NCI-H69 (cell line): Measurements from ENCODE around the gene ARHGAP33.
A peak's percentile ranks its signal among the peaks of the same experiment; 100 is the strongest.

Source experiments
- DNase-seq: peaks from one replicate; lab custom pipeline; 2025; lab: John Stamatoyannopoulos, UW

Gene ARHGAP33

DNA sequence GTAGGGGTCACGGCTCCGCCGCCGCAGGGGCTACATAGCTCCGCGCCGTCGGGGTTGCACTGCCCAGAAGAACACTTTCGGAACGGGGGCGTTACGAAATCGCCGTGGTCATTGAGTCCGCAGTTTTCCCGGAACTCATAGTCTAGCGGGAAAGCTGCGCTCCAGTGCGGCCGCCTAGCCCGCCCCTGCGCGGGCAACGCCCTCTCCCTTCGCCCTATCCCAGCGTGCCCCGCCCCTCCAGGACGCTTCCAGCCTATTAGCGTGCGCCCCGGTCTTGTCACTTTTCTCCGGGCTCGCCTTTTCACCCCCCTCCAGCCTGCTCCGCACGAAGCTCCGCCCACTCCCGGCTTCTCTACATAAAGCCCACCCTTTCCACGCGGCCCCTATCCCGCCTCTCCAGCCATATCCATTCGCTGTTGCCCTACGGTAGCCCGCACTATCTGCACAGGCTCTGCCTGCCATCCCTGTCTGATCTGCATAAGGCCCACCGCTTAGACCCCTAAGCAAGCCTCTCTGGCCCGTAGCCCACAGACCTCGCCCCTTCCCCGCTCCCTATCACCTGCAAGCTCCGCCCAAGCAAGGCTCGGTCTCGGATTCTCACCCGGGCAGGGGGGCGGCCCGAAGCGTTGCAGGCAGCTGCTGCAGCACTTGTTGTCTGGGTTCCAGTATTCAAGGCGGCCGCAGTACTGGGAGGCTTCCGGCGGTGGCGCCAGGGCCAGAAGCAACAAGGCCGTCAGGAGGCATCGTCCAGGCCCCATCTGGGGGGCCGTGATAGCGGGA is 34.8 kb upstream of the ARHGAP33 start:
- DNase-seq: peak; percentile 99

DNA sequence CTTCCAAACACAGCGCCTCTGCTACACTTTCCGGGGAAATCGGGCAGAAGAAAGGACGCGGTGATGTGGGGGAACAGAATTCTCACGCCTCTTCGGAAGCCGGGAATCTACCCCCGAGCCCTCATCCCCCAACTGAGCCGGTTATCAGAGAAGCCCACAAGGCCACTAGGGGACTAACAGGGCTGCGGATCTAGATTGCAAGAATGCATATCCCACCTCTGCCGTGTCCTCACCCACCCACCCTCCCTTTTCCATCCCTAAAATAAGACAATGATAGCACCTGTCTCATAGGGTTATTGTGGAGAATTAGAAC is 34.2 kb upstream of the ARHGAP33 start:
- DNase-seq: no peak

DNA sequence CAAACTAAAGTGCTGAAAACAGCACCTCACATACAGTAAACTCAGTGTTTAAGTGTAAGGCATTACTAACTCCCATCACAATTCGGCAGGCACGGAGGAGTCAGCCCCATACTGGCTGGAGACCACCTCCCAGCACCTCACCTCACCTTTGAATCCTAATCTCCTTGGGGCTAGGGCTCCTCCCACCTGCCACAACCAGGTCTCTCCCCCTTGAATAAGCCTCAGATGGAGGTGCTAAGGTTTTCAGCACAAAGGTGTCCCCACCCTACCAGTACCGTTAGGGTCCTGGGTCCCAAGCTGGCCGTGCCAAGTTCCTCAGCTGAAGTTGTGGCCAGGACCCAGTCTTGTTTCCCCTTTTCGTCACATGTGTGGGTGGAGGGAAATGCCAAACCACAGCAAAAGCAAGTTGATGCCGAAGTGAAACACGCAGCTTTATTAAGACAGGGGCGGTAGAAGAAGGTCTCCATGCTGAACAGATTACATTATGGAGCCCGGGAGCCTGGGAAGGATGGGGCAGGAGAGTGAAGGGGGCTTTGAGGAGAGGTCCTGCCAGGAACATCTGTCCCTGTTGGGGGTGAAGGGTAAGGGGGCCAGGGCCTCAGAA is 33.1 kb upstream of the ARHGAP33 start, which contains the start of gene IGFLR1:
TSS of gene IGFLR1 (minus strand) at position 332 of the 604 bp plus-strand sequence. CDS start 1,272 bp downstream, outside the sequence.
- DNase-seq: no peak

DNA sequence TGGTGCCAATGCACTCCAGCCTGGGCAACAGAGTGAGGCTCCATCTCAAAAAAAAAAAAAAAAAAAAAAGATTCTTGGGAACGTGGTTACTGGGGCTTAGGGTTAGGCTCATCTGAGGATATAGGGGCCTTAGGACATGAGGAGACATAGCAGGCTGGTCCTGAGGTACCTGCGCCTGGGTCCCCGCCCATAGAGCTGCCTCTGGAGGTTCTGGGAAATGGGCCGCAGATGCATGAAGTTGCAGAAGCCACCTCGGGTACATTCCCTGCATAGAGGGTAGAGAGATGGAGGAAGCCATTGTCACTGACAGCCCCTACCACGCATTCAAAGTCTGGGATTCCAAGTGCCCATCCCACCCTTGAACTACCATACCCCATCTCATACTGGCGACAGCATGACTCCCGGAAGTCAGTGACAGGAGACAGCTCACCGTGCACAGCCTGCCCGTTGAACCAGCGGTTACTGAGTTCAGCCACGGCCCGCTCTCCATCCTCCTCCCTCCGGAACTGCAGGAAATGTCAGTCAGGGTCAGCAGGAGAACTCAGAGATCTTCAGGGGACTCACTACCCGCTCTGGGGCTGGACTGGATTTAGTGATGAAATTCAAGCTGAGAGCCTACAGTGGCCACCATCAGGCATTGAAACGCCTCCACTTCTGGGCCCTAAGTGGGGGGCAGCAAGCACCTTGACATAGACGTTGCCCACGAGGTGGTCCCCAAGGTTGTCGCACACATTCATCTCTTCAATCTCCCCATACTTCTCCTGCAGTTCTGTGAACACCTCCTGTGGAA is 31.5 kb upstream of the ARHGAP33 start:
- no peak for DNase-seq

DNA sequence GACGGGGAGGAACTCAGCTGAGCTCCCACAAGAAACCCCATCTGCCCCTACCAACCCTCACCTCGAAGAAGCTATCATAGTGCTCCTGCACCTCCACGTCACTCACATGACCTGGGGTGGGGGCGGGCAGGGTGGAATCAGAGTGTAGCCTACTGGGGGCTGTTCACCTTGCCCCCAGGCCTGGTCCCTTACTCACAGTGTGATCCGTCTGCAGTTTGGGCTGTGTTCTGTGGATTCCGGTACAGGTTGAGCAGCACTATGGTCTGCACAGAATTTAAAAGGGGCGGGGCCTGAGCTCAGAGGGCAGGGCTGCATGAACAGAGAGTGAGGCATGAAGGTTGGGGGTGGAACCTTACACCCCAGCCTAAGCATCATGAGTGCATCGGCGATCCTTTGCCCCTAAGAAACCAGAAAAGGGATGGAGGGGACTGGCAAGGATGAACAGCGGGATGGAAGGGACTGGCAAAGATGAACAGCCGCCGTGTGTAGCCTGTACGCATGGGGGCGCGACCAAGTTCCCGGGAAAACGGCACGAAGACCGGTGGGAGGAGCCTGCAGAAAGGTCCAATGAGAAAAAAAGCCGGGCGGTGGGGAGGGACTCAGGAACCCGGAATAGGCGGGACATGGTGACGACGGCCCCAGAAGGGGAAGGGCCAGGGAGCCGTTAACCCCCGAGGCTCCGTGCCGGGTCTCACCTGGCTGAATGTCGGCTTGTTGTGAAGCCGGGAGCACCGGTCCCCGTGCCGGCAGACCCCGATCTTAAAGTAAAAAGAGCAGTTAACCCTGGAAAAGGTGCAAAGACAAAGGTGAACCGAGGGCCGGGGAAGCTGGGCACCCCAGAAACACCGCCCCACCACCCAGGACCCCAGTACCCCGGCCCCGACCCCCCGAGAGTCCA is 30.7 kb upstream of the ARHGAP33 start:
- DNase-seq: peak; percentile 98

DNA sequence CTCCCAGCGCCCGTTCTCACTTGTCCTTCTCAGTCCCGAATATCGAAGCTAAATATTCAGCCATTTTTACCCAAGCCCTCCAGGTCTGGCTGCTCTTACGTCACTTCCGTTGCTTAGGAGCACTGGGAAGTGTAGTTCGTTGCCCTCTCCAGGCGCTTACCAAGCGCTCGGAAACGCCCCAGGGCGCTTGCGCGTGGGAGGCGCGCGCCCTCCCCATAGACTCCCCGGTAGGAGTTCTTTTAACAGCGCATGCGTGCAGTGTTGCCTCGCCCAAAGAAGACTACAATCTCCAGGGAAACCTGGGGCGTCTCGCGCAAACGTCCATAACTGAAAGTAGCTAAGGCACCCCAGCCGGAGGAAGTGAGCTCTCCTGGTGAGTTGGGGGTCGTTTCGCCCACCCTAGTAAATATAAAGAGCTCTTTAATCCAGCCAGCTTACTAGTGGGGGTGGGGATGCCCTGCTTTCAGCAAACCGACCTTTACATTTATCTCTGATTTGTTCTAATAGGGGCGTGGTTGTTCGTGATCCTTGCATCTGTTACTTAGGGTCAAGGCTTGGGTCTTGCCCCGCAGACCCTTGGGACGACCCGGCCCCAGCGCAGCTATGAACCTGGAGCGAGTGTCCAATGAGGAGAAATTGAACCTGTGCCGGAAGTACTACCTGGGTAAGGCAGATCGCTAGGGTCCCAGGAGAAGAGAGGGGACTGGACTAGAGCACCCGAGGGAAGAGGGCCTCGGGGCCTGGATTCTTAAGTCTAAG is 29.9 kb upstream of the ARHGAP33 start, which contains the start of the genes PSENEN and U2AF1L4:
TSS of gene PSENEN (plus strand) at position 324 of the 759 bp plus-strand sequence. CDS start at position 604, 280 bp downstream.
TSS of gene U2AF1L4 (minus strand) at position 91 of the 759 bp plus-strand sequence. CDS start at position 64, 27 bp downstream.
- DNase-seq: peak; percentile 100

DNA sequence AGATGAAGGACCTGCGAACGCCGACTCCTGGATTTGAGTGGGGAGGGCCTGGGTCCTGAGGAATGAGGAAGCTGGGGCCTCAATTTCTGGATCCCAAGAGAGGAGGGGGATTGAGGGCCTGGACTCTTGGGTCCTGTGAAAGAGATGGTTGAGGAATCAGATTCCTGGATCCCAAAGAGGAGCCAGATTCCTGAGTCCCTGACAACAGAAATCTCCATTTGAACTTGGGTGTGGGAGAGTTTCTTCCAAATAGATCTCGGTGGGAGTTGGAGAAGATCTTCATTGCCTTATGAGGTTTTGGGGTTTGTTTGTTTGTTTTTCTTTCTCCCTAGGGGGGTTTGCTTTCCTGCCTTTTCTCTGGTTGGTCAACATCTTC is 29.3 kb upstream of the ARHGAP33 start:
- DNase-seq: no peak

DNA sequence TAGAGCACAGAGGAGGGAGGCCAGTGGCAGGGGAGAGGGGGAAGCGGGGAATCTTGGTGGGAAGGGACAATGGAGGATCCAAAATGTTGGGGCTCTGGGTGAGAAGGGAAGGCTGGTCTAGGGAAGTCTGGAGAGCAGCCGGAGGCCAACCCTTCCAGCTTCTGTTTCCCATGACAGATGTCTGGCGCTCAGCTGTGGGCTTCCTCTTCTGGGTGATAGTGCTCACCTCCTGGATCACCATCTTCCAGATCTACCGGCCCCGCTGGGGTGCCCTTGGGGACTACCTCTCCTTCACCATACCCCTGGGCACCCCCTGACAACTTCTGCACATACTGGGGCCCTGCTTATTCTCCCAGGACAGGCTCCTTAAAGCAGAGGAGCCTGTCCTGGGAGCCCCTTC is 28.8 kb upstream of the ARHGAP33 start:
- DNase-seq: no peak

DNA sequence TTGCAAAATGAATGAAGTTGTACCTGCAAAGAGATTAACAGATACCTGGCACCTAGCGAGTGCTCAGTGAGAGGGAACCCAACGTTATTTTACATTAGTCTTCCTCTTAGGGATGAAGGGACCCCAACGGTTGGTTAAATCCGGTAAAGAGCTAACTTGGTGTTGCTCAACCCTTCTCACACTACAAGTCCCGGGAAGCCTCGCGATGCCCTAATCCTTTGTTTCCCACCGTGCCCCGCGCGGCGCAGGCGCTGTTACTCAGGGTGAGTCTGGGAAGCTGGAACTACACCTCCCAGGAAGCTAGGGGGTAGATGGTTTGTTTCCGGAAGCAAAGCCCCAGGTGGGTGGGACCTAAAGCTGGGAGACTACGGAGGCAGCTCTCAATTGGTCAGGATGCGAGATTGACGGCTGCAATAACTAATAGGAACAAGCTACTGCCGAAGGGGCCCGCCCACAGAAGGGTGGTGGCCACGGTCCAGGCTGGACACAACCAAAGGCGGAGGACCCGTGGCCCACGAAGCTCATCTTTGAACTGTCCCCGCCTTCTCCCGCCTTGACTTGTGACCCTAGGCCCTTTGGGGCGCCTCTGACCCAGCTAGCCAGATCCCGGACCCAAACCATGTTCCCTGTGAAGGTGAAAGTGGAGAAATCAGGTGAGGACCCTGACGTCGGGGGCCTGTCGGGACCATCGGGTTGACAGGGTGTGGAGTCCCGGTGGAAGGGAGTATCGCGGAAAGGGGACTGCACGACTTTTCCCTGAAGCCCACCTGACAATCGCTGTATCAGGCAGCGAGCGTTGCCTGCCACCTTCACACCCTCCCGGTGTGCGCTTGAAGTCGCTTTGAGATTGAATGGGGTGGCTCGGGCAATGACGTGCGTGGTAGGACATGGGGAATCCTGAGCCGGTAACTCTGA is 27.0 kb upstream of the ARHGAP33 start, which contains the start of gene LIN37:
TSS of gene LIN37 (plus strand) at position 471 of the 915 bp plus-strand sequence. CDS start at position 620, 149 bp downstream.
- peak; percentile 100 for DNase-seq

DNA sequence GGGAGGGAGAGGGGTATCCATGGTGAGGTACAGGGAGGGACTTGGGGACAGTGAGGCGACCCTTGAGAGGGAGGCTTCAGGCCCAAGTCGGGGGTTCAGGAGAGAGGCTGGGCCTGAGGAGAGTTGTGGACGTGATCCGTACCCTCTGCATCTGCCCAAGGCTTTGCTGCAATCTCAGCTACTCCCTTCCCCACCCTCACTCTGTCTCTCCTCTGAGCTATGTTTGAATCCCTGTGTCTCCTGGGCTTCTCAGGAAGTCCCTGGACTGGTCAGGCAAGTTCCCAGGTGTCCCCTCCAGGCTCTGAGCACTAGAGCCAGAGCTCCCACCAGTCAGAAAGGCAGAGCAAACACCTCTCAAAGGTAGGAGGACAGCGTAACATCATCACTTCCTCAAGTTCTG is 25.2 kb upstream of the ARHGAP33 start:
- no peak for DNase-seq

DNA sequence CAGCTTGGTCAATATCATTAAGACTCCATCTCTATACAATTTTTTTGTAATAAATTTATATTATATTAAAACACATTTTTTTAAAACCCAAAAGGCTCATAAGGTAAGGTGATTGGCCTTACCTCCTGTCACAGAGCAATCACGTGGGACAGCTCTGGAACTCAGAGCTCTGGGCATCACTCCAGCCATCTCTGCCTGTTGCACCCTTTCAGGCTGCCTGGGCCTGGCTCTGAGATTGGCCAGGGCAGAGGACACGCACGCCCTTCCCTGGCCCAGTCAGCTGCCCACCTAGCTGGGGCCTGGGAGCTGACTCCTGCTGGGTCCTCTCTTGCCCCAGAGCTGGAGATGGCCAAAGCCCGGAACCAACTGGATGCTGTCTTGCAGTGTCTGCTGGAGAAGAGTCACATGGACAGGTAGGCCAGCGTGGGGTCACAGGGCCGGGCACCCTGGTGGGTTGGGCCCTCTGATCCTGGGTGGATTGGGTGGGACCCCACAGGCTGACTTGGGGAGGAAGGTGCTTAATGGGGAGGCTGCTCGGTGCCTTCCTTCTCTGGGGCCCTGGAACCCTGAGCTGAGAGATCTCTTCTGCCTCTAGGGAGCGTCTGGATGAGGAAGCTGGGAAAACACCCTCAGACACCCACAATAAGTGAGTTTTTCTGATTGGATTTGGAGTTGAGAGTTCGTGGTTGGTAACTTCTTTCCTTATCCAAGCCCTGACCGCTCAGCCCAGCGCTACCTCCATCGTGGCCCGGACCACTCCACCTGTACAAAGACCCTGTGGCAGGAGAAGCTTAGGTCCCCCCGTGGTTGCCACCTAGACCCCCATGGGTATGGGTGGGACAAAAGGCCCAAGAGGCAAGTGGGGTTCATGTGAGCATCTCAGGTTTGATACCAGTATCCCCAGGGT is 23.3 kb upstream of the ARHGAP33 start:
- no peak for DNase-seq

DNA sequence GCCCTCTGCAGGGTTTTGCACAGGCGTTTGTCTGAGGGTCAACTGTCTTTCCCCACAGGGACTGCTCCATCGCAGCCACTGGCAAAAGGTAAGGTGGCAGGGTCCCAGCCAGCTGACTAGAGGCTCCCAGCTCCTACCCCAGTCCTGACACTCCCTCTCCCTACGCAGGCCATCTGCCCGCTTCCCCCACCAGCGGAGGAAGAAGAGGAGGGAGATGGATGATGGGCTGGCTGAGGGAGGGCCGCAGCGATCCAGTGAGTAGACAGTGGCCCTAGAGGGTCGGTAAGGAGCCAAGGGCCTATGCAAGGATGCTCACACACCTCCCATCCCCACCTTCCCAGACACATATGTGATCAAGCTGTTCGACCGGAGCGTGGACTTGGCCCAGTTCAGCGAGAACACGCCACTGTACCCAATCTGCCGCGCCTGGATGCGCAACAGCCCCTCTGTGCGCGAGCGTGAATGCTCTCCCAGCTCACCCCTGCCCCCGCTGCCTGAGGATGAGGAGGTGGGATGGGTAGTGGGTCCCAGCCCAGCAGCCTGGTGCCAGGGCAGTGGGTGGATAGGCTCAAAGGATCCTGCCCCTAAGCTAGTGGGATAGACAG is 22.5 kb upstream of the ARHGAP33 start:
- DNase-seq: no peak

DNA sequence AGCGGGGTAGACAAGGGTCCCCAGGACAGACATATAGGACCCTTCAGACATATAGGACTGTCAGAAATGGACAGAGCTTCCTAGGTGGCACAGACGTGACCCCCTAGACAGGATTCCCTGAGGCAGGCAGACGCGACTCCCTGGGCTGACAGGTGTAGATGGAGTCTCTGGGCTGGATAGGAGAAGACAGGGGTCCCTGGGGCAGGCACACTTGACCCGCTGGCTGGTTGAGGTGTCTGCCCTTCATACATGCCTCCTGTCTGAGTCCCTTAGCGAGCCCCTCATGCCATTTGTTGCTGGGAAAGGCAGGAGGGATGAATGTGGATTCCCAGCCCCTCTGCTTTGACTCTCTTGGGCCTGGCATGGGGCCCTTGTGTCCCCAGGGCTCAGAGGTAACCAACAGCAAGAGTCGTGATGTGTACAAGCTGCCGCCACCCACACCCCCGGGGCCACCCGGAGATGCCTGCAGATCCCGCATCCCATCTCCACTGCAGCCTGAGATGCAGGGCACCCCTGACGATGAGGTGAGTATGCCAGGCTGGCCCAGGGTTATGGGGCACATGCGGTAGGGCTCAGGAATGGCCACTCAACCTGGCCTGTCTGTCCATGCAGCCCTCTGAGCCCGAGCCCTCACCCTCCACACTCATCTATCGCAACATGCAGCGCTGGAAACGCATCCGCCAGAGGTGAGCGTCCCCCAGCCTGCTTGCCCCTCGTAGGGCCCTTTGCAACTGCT is 21.6 kb upstream of the ARHGAP33 start:
- no peak for DNase-seq

DNA sequence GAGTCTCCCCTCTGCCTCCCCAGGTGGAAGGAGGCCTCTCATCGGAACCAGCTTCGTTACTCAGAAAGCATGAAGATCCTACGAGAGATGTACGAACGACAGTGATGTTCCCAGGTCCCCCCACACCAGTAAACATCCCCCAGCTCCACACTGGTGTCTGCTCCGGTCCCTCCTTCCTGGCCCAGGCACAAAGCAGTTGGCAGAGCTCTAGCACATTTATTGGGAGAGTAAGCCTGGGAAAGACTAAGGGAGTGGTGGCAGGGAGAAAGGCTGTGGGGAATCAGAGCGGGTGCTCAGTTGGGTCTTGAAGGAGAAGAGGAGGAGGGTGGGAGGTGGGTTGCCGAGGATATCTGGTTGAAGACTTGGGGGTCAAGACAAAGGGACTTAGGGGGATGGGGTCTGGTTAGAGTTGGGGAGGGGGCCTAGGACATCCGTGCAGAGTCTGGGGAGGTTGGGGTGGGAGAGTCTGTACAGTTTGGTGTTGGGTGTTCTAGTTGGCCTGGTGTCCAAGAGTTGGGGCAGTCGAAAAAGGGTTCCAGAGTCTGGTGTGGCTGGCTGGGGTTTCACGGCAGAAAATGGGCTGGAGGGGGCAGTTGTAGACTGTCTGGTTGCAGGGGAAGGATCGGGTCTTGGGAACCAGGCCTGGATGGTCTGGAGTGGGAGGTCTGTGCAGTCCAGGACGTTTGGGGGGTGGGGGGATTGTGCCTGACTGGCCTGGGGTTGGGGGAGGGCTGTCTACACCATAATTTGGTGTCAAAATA is 20.8 kb upstream of the ARHGAP33 start:
- no peak for DNase-seq

DNA sequence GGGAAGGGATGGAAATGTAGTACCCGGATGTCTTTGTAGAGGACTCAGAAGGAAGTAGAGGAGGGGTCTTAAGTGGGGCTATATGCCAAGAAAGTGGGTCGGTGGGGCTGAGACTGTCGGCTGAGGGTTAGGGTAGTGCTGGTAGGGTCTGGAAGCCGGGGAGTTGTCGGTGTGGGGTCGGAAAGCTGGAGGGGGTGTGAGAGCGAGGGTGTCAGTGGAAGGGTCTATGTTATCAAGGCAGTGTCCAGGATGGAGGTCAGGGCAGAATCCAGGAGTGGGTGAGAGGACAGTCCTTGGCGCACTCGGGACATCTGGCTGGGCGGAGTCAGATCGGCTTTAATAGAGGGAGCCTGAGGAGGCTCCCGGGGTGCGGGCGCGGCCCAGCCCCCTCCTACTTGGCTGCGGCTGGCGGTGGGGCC is 20.2 kb upstream of the ARHGAP33 start:
- no peak for DNase-seq

DNA sequence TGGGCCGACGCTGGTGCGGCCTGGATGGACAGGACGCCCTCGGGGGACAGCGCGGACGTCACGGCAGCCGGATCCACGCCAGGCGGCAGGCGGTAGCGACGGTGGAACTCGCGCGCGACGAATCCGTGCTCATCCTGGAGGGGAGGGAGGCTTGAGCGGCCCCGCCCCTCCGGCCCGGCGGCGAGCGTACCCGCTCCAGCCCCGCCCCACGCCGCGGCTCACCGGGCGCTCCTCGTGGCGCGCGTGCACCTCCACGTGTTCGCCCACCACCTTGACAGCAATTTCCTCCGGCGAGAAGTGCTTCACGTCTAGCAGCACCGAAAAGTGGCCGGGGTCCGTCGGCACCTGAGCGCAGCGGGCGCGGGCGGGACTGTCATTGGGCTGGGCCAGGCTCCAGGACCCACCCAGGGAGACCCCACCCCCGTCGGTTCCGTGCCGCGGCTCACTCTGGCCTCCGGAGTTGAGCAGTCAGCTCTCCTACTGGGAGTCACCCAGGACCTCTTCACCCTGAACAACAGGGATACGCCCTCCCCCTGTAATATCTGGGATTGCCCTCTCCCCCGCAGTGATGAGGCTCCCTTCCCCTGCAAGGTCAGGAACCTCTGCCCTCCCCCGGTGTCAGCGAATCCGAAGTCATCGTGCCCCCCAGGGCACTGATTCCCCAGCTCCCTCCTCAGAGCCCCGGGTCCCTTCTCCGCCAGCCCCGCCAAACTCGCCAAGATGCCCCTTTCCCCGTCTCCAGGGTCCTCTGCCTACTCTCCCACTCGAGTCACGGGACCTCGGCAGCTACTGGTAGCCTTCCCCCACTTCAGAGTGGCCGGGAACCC is 19.6 kb upstream of the ARHGAP33 start:
- DNase-seq: peak; percentile 87
